IPS-11a (cell line): ENCODE results near the gene CCNB3.
"Not testable (repeated sequence)": the region's sequence is repeated elsewhere in the genome, so short reads cannot be mapped to it uniquely, and the experiment has no call there.

Source experiments
- H3K4me3 ChIP-seq: one replicate; pipeline ENCODE4 v1.5.1; 2013; ENCODE audit warnings: low read depth, low read length, control low read depth

The CCNB3 gene

GRCh38 chrX:50204364-50204899 lies at the start of gene CCNB3:
Gene CCNB3, plus strand, starts transcription at chrX:50204765. Its CDS starts 80,399 bp downstream, at chrX:50285164.
- no peak within 1 kb of the TSS for H3K4me3 ChIP-seq

- no peak overlapping the region for H3K4me3 ChIP-seq
Measured at GRCh38 chrX:50157545-50158135, 46.9 kb upstream of the CCNB3 start.

DNA sequence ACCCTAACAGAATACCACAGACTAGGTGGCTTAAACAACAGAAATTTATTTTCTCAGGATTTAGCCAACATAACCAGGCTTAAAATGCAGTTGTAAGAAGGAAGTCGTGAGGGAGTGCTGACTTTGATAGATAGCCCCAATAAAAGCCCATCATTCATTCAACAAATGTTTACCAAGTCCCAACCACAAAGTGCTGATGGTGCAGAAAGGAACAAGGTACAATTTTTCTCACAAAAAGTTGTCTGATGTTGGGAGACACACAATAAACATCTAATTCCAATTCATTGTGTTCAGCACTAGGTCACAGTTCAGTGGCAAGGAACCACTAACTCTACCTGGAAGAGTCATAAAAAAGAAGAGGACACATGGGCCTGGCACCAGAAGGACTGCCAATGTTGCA lies 46.0 kb upstream of the CCNB3 start:
- H3K4me3 ChIP-seq: no peak overlapping the region

- H3K4me3 ChIP-seq: no peak overlapping the region
Measured at GRCh38 chrX:50161127-50161526, 43.4 kb upstream of the CCNB3 start.

DNA sequence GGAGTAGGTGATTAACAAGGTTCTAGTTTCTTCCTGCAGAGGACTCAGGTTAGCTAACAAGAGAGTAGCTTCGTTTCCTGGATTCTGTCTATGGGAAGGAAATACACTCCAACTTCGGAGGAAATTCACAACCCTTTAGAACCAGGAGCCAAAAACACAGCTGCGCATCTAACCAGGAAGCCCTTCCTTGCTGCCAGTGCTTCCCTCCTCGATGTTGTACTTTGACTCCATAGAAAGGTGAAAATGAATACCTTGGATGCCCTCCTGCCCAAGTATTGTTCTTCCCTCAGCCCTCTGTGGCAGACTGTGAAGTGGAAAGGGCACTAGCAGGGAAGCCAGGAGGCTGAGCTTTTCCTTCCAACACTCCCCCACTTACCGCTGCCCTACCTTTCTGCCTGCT lies 38.8 kb upstream of the CCNB3 start:
- H3K4me3 ChIP-seq: no peak overlapping the region

DNA sequence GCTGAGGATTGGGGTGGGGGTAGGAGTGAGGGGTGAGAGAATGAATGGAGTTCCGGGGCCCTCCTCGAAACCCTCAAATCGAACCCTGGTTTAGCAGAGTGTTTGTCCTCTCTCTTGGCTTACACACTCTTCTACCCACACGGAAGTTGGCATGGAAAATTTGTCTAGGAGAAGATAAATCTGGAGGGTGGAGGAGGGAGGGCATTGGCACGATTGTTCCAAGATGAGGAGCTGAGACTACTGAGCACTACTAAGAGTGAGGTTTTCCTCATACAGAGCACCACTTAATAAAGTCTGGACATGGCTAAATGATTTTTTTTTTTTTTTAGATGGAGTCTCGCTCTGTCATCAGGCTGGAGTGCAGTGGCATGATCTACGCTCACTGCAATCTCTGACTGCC lies 37.2 kb upstream of the CCNB3 start:
- no peak overlapping the region for H3K4me3 ChIP-seq

GRCh38 chrX:50168241-50168687 lies 36.3 kb upstream of the CCNB3 start:
- H3K4me3 ChIP-seq: no peak overlapping the region

- no peak overlapping the region for H3K4me3 ChIP-seq
Measured at GRCh38 chrX:50169717-50170116, 34.8 kb upstream of the CCNB3 start.

DNA sequence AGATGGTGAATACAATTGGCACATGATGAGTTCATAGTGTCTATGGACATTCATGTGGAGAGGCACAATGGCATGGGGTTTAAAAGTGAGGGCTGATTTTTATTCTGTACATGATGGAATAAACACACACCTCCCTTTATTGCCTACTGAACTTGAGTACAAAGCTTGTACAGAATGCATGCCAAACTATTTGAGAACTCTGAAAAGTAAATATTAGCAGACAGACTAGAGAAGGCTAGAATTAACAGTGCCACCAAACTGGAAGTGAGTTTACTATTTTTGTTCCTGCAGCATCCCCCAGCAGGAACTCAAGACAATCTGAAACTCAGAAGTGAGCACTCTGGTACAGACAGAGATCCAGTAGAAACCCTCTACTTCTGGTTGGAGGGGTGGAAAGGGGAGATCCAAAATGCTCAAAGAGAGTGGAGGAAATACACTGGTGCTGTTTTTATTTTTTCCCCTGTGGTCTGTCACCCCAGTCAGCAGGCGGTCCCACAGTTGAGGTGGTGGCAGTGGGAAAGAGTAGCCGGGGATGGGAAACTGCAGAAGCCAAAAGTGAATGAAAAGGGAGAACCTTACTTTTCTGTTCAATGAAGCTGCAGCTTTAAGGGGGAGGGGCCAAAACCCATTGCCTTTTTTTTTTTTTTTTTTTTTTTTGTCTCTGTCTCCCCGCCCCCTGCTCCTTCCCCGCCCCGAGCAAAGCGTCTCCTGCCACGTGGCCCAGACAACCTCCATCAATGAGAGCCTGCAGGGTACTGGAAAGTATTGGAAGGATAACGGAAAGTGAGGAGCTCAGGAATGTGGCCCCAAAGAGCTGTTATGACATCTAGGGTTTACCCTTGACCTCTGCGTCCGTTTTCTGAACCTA lies 24.3 kb upstream of the CCNB3 start:
- H3K4me3 ChIP-seq: no peak overlapping the region

- no peak overlapping the region for H3K4me3 ChIP-seq
Measured at GRCh38 chrX:50183891-50184290, 20.7 kb upstream of the CCNB3 start.

DNA sequence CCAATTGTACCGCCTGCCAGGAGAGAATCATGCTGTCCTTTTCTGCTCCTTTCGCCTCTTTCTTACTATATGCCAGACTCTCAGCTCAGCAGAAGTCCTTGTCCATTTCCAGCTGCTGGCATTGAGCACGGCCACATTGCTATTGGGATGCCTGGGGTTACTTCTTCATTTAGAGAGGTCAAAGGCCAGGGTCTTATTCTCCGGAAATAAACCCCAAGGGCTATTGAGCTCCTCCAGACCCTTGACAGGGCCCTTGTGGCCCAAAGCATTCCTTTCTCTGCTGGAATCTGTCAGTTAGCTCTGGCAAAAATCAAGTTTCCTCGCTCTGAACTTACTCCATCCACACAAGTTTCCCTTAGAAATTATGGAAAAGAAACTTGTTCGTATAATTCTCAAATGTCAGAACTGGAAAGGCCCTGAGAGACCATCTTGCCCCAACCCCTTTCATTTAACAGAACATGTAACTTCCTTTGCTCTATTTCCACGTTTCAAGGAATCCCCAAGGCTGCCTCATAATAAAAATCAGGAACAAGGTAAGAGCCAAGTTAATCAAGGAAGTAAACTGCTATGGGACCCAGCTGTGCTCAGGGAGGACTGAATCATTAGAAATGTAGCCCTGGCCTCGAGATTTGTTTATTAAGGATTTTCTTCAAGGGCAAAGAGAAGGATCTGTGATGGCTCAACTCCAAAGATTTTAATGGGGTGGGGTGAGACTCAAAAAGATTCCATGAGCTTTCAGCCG lies 15.5 kb upstream of the CCNB3 start:
- no peak overlapping the region for H3K4me3 ChIP-seq

- no peak overlapping the region for H3K4me3 ChIP-seq
Measured at GRCh38 chrX:50198348-50198747, 6.2 kb upstream of the CCNB3 start.

GRCh38 chrX:50200907-50201306 lies 3.7 kb upstream of the CCNB3 start, which contains the start of gene AKAP4:
Gene AKAP4, minus strand, starts transcription at chrX:50201007. Its CDS starts 118 bp downstream, at chrX:50200889.
- no peak within 1 kb of the TSS for H3K4me3 ChIP-seq

DNA sequence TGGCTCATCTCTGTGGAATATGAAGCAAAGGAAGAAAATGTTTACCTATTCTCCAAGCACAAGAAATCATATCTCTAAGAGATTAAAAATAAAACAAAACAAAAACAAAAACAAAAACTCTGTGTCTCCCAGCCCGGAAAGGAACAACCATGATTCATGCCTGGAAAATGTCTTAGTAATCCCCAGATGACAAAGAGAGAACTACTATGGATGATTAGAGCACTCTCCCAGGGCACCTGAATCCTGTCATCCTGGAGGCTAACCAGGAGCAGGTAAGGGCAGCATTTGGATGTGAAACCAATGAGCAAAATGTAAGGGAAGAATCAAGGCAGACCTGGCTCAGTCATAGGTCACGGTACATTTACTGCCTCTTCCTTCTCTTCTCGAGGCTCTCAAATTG lies 2.0 kb upstream of the CCNB3 start:
- no peak overlapping the region for H3K4me3 ChIP-seq

- H3K4me3 ChIP-seq: no peak overlapping the region
Measured at GRCh38 chrX:50206753-50207152, 2.2 kb downstream of the CCNB3 start.

DNA sequence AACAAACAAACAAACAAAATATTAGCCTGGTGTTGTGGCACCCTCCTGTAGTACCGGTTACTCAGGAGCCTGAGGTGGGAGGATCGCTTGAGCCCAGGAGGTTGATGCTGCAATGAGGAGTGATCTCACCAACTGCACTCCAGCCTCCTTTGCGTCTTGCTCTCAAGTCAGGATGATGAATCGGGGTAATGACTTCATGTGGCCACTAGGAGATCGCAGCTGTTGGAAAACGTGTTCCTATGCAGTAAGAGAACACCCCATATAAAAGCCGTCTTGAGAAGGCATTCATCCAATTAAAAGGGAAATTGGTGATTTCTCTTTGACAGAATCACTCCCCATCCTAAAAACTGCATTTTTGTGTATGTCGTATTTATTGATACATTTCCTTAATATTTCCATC lies 6.9 kb downstream of the CCNB3 start:
- H3K4me3 ChIP-seq: no peak overlapping the region

DNA sequence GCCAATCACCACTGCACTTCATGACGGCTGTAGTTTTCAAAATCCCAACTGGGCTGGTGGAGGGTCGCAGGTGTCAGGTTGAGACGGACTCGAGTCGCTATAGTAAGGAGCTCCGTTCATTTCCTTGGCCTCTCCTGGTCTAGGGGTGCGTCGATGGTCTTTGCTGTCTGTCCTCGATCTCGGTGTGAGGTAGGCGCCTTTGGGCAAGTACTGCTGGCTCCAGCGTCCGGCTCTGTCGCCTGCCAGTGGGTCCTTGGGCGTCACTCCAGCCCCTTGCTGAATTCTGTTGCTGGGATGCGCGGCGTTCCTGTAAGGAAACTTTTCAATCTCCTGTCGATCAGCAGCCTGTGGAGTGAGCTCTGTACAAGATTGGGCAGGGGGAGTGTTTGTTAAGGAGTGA lies 76.7 kb downstream of the CCNB3 start:
- no peak overlapping the region for H3K4me3 ChIP-seq

- H3K4me3 ChIP-seq: no peak overlapping the region
Measured at GRCh38 chrX:50327235-50327634, 122.7 kb downstream of the CCNB3 start.

DNA sequence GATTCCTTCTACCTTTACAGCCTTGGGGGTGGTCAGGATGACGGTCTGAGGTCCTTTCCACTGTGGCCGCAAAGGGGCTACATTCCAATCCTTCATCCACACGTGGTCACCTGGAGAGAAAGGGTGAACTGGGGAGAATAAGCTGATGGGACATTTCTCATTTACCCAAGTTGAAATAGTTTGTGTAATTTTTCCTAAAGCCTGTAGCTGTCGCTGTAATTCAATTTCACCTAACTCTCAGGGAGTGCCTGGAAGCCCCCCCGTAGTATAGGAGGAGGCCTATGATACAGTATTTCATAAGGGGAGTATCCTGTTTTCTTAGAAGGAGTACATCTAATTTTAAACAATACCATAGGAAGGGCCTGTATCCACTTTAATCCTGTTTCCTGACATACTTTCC lies 128.1 kb downstream of the CCNB3 start:
- not testable (repeated sequence) for H3K4me3 ChIP-seq

- H3K4me3 ChIP-seq: no peak overlapping the region
Measured at GRCh38 chrX:50333308-50333707, 128.7 kb downstream of the CCNB3 start.

- H3K4me3 ChIP-seq: no peak overlapping the region
Measured at GRCh38 chrX:50343917-50344316, 139.4 kb downstream of the CCNB3 start.
